Sigmoid colon (tissue), 7 donors: ENCODE data around the gene CC2D2B. TPM values are rescaled to one million over a fixed set of nuclear protein-coding genes. Genes with fewer than 3 reads are reported as not detected.
"Not testable (repeated sequence)": the region's sequence is repeated elsewhere in the genome, so short reads cannot be mapped to it uniquely, and the experiment has no call there.

Source experiments
- DNase-seq: peaks from one replicate; pipeline ENCODE4 v3.0.0-alpha.2; 2019
- H3K27ac ChIP-seq, 4 donors: fragments of 200-600 bp; sonication (generic); one replicate each; pipeline ENCODE4 v1.5.1; 2016 to 2019; ENCODE audit warnings: mild to moderate bottlenecking in 1 of 4
- H3K27me3 ChIP-seq, 3 donors: fragments of 200-600 bp; sonication (generic); one replicate each; pipeline ENCODE4 v1.5.1; 2019; ENCODE audit warnings: mild to moderate bottlenecking in 1 of 3
- H3K36me3 ChIP-seq, 4 donors: fragments of 200-600 bp; sonication (generic); one replicate each; pipeline ENCODE4 v1.5.1; 2016 to 2019
- H3K4me1 ChIP-seq, 4 donors: fragments of 200-600 bp; sonication (generic); one replicate each; pipeline ENCODE4 v1.5.1; 2017 to 2019
- H3K4me3 ChIP-seq, 4 donors: fragments of 200-600 bp; sonication (generic); one replicate each; pipeline ENCODE4 v1.5.1; 2017 to 2019; ENCODE audit warnings: mild to moderate bottlenecking in 2 of 4, moderate library complexity in 1 of 4
- H3K9me3 ChIP-seq, 4 donors: fragments of 200-600 bp in 3 of 4; sonication (generic) in 3 of 4; one replicate each; pipeline versions ENCODE4 v1.5.1 to v1.6.1; 2013 to 2019
- CTCF ChIP-seq, 4 experiments: fragments of 450-650 bp in 3 of 4; fragments of 200-600 bp in 1 of 4; IDR thresholded peaks; one replicate each; pipeline ENCODE4 v1.5.1; 2016 to 2019; ENCODE audit warnings: antibody characterized with exemption in 4 of 4, mild to moderate bottlenecking in 3 of 4, moderate library complexity in 2 of 4
- EP300 ChIP-seq, 4 donors: sonication (generic); formaldehyde crosslinking; IDR thresholded peaks; one replicate each; pipeline ENCODE4 v1.6.1; 2017; ENCODE audit warnings: antibody characterized with exemption in 4 of 4
- POLR2A ChIP-seq, 2 donors: fragments of 450-650 bp; IDR thresholded peaks; one replicate each; pipeline ENCODE4 v1.6.1; 2016; ENCODE audit warnings: antibody characterized with exemption in 2 of 2, mild to moderate bottlenecking in 2 of 2, moderate library complexity in 2 of 2
- POLR2AphosphoS5 ChIP-seq, 4 donors: sonication (generic); formaldehyde crosslinking; IDR thresholded peaks; one replicate each; pipeline ENCODE4 v1.6.1; 2017; ENCODE audit warnings: antibody characterized with exemption in 4 of 4
- WGBS, 2 donors: extraction: QIAGEN DNeasy Blood & Tissue Kit; methylation state at CpG; one replicate each; pipeline ENCODE4 v1.1.7; 2013; 5-methylcytosine and 5-hydroxymethylcytosine counted together
- intact Hi-C: fragments of 100-400 bp; cut with DNase I; formaldehyde crosslinking; loops from one replicate; pipeline ENCODE4 v1.15.1; 2023
- polyA plus RNA-seq, 3 donors: library from polyadenylated mRNA; stranded (reverse); fragments of 200-250 nt; gene quantifications; one replicate each; pipeline ENCODE4 v1.2.3, GENCODE V29; 2013
- total RNA-seq, 4 donors: library from RNA; depleted of rRNA; stranded (reverse); fragments of >200 nt; gene quantifications; one replicate each; pipeline ENCODE4 v1.1.0, GENCODE V29; 2016
- donor health status: healthy with polysubstance abuse.
- donor health status: Bipolar disorder and iron deficiency.
- donor health status: healthy.

CC2D2B gene
- total and polyA plus RNA-seq, 7 donors: 0.29 to 7.8 (median 4.3) TPM; not detected in 2

- H3K4me3 ChIP-seq: no peak overlapping the region
- intact Hi-C loops: no loop called here
- peaks cover 0 to 21% (median 10%) of the 10 kb centered on the region in 4 donors for H3K4me1 ChIP-seq
- no peak for DNase-seq
- TF ChIP-seq CTCF (IDR thresholded peaks at IDR 0.05): no peak
- no peak for TF ChIP-seq EP300 (IDR thresholded peaks at IDR 0.05)
- TF ChIP-seq POLR2AphosphoS5 (IDR thresholded peaks at IDR 0.05): no peak
- no peak for TF ChIP-seq POLR2A (IDR thresholded peaks at IDR 0.05)
- no peak overlapping the region for H3K27ac ChIP-seq
- peaks cover 0 to 11% (median 0%) of the 10 kb centered on the region in 4 donors for H3K36me3 ChIP-seq
- H3K27me3 ChIP-seq: no peaks in the 10 kb centered on the region
- H3K9me3 ChIP-seq: no peaks in the 10 kb centered on the region
- WGBS, 2 donors: 22 to 65% methylated on average over 1 of the region's 1 CpG
These were observed 138.8 kb downstream of the CC2D2B start for GRCh38 chr10:96046546-96046945.

- TF ChIP-seq POLR2AphosphoS5 (IDR thresholded peaks at IDR 0.05): no peak
- no peak for TF ChIP-seq POLR2A (IDR thresholded peaks at IDR 0.05)
- TF ChIP-seq CTCF (IDR thresholded peaks at IDR 0.05): no peak
- no peak for TF ChIP-seq EP300 (IDR thresholded peaks at IDR 0.05)
- H3K27me3 ChIP-seq: no peaks in the 10 kb centered on the region
- no peak for DNase-seq
- H3K9me3 ChIP-seq: no peaks in the 10 kb centered on the region
- H3K4me1 ChIP-seq: peaks cover 0 to 21% (median 10%) of the 10 kb centered on the region in 4 donors
- H3K27ac ChIP-seq: no peak overlapping the region
- WGBS, 2 donors: 87 to 95% methylated on average over 4 of the region's 4 CpGs
- intact Hi-C loops: no loop called here
- peaks cover 0 to 11% (median 0%) of the 10 kb centered on the region in 4 donors for H3K36me3 ChIP-seq
- no peak overlapping the region for H3K4me3 ChIP-seq
These were observed 139.4 kb downstream of the CC2D2B start for GRCh38 chr10:96047004-96047649.

GRCh38 chr10:96047925-96048324 is 140.2 kb downstream of the CC2D2B start:
- 96 to 97% methylated on average over 3 of the region's 3 CpGs for WGBS, 2 donors
- H3K9me3 ChIP-seq, H3K27ac ChIP-seq, intact Hi-C loops, DNase-seq, H3K27me3 ChIP-seq, H3K4me3 ChIP-seq: not testable (repeated sequence)
- Histone ChIP-seq H3K4me1 (peaks cover 0 to 17% (median 10%) of the 10 kb centered on the region in 4 donors), H3K36me3 (peaks cover 0 to 11% (median 0%) of the 10 kb centered on the region in 4 donors)

GRCh38 chr10:96049340-96049739 is 141.6 kb downstream of the CC2D2B start:
- Histone ChIP-seq H3K9me3 (no peaks in the 10 kb centered on the region), H3K27ac (no peak overlapping the region), H3K27me3 (no peaks in the 10 kb centered on the region), H3K4me3 (no peak overlapping the region), H3K36me3 (peaks cover 0 to 11% (median 0%) of the 10 kb centered on the region in 4 donors), H3K4me1 (peaks cover 0 to 15% (median 9%) of the 10 kb centered on the region in 4 donors)
- no peak for TF ChIP-seq POLR2A (IDR thresholded peaks at IDR 0.05)
- TF ChIP-seq CTCF (IDR thresholded peaks at IDR 0.05): no peak
- TF ChIP-seq POLR2AphosphoS5 (IDR thresholded peaks at IDR 0.05): no peak
- TF ChIP-seq EP300 (IDR thresholded peaks at IDR 0.05): no peak
- no peak for DNase-seq
- intact Hi-C loops: no loop called here
- 78 to 93% methylated on average over 2 of the region's 2 CpGs for WGBS, 2 donors

GRCh38 chr10:96053985-96054384 is 146.2 kb downstream of the CC2D2B start:
- intact Hi-C loops: no loop called here
- peaks cover 11 to 39% (median 15%) of the 10 kb centered on the region in 4 donors for H3K36me3 ChIP-seq
- H3K27me3 ChIP-seq: no peaks in the 10 kb centered on the region
- H3K27ac ChIP-seq: no peak overlapping the region
- no peak for DNase-seq
- TF ChIP-seq POLR2A (IDR thresholded peaks at IDR 0.05) (no peak), CTCF (IDR thresholded peaks at IDR 0.05) (no peak), EP300 (IDR thresholded peaks at IDR 0.05) (no peak), POLR2AphosphoS5 (IDR thresholded peaks at IDR 0.05) (no peak)
- H3K4me3 ChIP-seq: no peak overlapping the region
- H3K9me3 ChIP-seq: no peaks in the 10 kb centered on the region
- H3K4me1 ChIP-seq: no peaks in the 10 kb centered on the region
- WGBS, 2 donors: 87 to 98% methylated on average over 2 of the region's 2 CpGs
